Fibroblast of villous mesenchyme (primary cell): ENCODE measurements around the gene FAM120B. TPM values are rescaled to one million over a fixed set of nuclear protein-coding genes. Genes with fewer than 3 reads are reported as not detected.
A peak's percentile ranks its signal among the peaks of the same experiment; 100 is the strongest.
"Not testable (repeated sequence)": the region's sequence is repeated elsewhere in the genome, so short reads cannot be mapped to it uniquely, and the experiment has no call there.

ENCODE experiments used
- DNase-seq: peaks from one replicate; pipeline ENCODE4 v3.0.0-alpha.2; 2010; ENCODE audit warnings: low read depth
- H3K4me3 ChIP-seq: 2 replicates; pipeline ENCODE4 v1.5.1; 2011; ENCODE audit warnings: low read depth, mild to moderate bottlenecking, low read length
- total RNA-seq: library from RNA; depleted of rRNA; stranded (reverse); fragments of >200 nt; gene quantifications from 2 replicates; pipeline ENCODE4 v1.2.3, GENCODE V29; 2012
- TF ChIP-seq, protein P1 (sequence below): IDR thresholded peaks from 2 replicates; pipeline ENCODE4 v1.5.1; 2012; ENCODE audit warnings: low read depth, mild to moderate bottlenecking, low read length; ENCODE audit not compliant: insufficient read depth

FAM120B gene
- total RNA-seq, 1 donor: 17.3 TPM

DNA sequence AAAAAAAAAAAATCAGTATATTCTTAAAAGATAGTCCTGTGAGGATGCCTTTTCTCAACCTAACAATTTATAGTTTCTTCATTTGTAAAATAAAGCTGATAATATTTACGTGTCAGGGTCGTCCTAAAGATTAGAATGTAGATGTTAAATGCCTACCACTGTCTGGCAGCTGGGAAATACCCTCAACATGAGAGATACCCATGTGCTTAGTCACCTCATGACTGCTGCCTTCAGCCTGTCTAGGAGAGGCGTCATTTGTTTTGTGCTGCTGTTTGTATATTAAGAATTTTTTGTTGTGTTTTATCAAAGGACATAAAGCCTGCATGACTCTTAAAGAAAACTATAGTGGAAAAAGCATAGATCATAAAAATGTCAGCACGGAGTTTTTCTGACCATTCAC is 9.5 kb downstream of the FAM120B start:
- TF ChIP-seq, protein P1, sequence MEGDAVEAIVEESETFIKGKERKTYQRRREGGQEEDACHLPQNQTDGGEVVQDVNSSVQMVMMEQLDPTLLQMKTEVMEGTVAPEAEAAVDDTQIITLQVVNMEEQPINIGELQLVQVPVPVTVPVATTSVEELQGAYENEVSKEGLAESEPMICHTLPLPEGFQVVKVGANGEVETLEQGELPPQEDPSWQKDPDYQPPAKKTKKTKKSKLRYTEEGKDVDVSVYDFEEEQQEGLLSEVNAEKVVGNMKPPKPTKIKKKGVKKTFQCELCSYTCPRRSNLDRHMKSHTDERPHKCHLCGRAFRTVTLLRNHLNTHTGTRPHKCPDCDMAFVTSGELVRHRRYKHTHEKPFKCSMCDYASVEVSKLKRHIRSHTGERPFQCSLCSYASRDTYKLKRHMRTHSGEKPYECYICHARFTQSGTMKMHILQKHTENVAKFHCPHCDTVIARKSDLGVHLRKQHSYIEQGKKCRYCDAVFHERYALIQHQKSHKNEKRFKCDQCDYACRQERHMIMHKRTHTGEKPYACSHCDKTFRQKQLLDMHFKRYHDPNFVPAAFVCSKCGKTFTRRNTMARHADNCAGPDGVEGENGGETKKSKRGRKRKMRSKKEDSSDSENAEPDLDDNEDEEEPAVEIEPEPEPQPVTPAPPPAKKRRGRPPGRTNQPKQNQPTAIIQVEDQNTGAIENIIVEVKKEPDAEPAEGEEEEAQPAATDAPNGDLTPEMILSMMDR: no peak
- H3K4me3 ChIP-seq: no peak overlapping the region
- DNase-seq: no peak

DNA sequence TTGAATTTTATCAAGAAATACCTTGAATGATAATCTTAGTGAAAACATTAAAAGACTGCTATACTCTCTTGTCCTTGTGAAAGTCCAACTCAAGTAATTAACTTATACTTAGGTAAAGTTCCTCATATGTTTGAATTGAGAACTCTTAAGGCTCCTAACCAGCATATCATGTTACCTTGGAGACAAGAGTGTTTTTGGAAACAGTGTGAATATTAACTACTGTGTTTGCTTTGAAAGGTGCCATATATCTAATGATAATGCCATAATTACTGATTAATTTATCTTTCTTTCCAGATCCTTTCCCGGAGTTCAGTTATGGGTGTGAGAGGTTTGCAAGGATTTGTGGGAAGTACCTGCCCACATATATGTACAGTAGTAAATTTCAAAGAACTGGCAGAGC is 10.5 kb downstream of the FAM120B start:
- TF ChIP-seq, protein P1: no peak
- DNase-seq: no peak
- no peak overlapping the region for H3K4me3 ChIP-seq

DNA sequence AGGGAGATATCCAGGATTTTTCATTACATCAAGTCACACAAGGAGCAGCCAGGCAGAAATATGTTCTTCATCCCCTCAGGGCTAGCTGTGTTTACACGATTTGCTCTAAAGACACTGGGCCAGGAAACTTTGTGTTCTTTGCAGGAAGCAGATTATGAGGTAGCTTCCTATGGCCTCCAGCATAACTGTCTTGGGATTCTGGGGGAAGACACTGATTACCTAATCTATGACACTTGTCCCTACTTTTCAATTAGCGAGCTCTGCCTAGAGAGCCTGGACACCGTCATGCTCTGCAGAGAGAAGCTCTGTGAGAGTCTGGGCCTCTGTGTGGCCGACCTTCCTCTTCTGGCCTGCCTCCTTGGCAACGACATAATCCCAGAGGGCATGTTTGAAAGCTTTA is 11.2 kb downstream of the FAM120B start:
- H3K4me3 ChIP-seq: no peak overlapping the region
- no peak for DNase-seq
- TF ChIP-seq, protein P1: no peak

DNA sequence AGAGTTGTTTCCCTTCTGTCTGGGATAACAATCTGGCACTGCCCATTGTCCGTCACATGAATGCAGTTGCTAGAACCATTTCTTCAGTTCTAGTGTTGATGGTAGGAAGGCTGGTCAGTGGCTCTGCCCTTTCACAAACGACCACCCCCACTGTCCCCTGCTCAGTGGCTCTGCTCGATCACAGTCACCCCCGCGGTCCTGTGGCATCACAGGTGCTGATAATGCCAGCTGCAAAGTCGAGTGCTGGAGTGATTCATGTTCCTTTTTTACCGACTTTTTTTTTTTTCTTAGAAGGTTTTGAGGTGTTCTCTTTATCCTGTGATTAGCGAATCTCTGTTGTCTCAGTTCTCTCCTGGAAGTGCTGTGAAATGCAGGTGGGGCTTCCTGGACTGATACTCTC is 22.8 kb downstream of the FAM120B start:
- no peak for DNase-seq

DNA sequence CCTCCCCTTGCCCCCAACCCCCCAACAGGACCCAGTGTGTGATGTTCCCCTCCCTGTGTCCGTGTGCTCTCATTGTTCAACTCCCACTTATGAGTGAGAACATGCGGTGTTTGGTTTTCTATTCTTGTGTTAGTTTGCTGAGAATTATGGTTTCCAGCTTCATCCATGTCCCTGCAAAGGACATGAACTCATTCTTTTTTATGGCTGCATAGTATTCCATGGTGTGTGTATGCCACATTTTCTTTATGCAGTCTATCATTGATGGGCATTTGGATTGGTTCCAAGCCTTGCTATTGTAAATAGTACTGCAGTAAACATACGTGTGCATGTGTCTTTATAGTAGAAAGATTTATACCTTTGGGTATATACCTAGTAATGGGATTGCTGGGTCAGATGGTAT is 28.6 kb downstream of the FAM120B start:
- not testable (repeated sequence) for H3K4me3 ChIP-seq, DNase-seq

More for the DNA sequence above, 22.8 kb downstream of the FAM120B start:
- no peak overlapping the region for H3K4me3 ChIP-seq
- TF ChIP-seq, protein P1: no peak

DNA sequence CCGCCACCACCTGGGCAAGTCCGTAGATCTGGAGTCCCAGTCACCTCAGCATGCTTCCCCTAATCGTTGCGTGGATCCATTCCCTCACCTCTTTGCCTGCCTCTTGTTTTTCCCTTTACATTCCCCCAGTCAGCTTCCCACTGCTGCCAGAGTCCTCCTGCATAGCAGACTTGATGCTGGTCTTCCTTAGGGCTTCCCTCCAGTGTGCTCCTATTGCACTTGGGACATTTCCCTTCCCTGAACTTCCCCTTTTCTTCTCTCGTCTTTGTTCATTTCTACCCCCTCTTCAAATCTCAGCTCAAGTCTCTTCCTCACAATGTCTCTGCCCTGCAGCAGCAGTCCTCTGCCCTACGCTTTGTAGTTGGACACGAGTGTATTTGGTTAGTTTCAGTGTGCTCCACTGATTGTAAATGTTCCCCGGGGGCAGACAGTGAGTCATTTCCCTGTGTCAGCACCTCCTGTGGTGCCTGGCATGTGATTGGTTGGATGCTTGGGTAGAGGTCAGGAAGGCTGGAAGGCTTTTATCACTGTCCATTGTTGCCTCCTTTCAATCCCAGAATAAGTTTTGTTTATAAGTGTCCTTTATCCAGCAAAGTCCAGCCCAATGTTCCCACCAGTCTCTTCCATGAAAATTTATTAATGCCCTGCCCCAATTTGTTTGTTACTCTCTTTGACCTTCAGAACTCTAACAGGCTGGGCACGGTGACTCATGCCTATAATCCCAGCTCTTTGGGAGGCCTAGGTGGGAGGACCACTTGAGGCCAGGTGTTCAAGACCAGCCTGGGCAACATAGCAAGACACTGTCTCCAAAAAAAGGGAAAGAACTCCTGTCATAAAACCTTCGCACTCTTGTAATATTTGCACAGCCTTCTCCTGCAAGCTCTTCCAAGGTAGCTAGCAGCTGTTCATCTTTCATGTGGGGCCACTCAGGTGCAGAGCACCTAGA is 38.3 kb downstream of the FAM120B start:
- peak; percentile 71 for DNase-seq
- TF ChIP-seq, protein P1: no peak
- H3K4me3 ChIP-seq: no peak overlapping the region

DNA sequence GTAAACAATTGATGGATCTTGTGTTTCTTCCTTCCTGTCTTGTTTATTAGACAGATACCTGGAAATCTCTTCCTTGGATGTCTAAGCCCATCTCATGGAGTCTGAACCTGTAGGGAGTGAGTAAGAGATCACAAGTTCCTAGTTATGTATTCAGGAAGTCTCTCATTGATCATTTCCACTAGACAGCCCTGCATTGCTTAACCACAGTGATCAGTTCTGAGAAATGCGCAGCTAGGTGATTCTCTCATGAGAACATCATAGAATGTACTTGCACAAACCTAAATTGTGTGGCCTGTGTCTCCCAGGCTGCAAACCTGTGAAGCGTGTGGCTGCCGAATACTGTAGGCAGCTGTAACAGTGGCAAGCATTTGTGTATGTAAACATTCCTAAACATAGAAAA is 39.1 kb downstream of the FAM120B start:
- H3K4me3 ChIP-seq: no peak overlapping the region
- TF ChIP-seq, protein P1: no peak
- DNase-seq: no peak
